Stimulated activated naive CD8-positive, alpha-beta T cell treated with anti-CD3 and anti-CD28 coated beads, Interleukin-15, amount 100 ng/mL, for 72 hours (primary cell): Measurements from ENCODE around the gene VANGL2.
"Not testable (repeated sequence)": the region's sequence is repeated elsewhere in the genome, so short reads cannot be mapped to it uniquely, and the experiment has no call there.

Experiments used
- ATAC-seq: fragments of 150-1000 bp; cut with Tn5 transposase; 2 replicates; pipeline ENCODE4 v1.10.0; 2021; ENCODE audit warnings: mild to moderate bottlenecking, moderate library complexity
- DNase-seq, 2 donors: peaks; one replicate each; pipeline ENCODE4 v3.0.0; 2021 to 2022
- H3K27ac Mint-ChIP-seq, 2 donors: one replicate each; pipeline ENCODE4 v1.8.0; 2022; ENCODE audit warnings: mild to moderate bottlenecking in 2 of 2, mixed read lengths in 2 of 2, moderate library complexity in 2 of 2
- H3K27me3 Mint-ChIP-seq: one replicate; pipeline ENCODE4 v1.8.0; 2022; ENCODE audit warnings: mixed read lengths
- H3K4me1 Mint-ChIP-seq: one replicate; pipeline ENCODE4 v1.8.0; 2022; ENCODE audit warnings: mild to moderate bottlenecking, mixed read lengths
- H3K4me3 Mint-ChIP-seq, 2 donors: one replicate each; pipeline ENCODE4 v1.8.0; 2022; ENCODE audit warnings: mild to moderate bottlenecking in 2 of 2, mixed read lengths in 2 of 2, moderate library complexity in 1 of 2
- H3K9me3 Mint-ChIP-seq, 2 donors: one replicate each; pipeline ENCODE4 v1.8.0; 2022; ENCODE audit warnings: mixed read lengths in 2 of 2

VANGL2 gene

DNA sequence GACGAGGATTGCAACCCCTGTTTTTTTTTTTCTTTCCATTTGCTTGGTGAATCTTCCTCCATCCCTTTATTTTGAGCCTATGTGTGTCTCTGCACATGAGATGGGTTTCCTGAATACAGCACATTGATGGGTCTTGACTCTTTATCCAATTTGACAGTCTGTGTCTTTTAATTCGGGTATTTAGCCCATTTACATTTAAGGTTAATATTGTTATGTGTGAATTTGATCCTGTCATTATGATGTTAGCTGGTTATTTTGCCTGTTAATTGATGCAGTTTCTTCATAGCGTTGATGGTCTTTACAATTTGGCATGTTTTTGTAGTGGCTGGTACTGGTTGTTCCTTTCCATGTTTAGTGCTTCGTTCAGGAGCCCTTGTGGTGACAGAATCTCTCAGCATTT, 12.0 kb upstream of the VANGL2 start:
- DNase-seq, ATAC-seq, H3K4me3 Mint-ChIP-seq, H3K27ac Mint-ChIP-seq, H3K4me1 Mint-ChIP-seq, H3K27me3 Mint-ChIP-seq, H3K9me3 Mint-ChIP-seq: not testable (repeated sequence)

DNA sequence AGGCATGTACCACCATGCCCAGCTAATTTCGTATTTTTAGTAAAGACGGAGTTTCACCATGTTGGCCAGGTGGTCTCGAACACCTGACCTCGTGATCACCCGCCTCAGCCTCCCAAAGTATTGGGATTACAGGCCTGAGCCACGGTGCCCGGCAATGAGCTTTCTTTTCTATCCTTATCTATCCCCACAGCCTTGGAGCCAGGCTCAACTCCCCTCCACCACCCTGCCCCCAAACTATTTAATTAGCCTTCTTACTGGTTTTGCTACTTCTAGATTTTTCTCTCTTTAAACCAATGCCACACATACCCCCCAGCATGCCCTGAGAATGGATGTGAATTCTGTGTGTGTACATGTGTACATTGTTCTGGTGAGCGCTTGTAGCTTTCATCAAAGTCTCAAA, 5.7 kb upstream of the VANGL2 start:
- no peaks in the 10 kb centered on the region for H3K4me1 Mint-ChIP-seq
- H3K9me3 Mint-ChIP-seq = peaks cover 0 to under 1% of the 10 kb centered on the region in 2 donors
- ATAC-seq (no peak), DNase-seq (no peak)
- no peak overlapping the region for H3K27ac Mint-ChIP-seq
- H3K4me3 Mint-ChIP-seq = no peak overlapping the region
- no peaks in the 10 kb centered on the region for H3K27me3 Mint-ChIP-seq

DNA sequence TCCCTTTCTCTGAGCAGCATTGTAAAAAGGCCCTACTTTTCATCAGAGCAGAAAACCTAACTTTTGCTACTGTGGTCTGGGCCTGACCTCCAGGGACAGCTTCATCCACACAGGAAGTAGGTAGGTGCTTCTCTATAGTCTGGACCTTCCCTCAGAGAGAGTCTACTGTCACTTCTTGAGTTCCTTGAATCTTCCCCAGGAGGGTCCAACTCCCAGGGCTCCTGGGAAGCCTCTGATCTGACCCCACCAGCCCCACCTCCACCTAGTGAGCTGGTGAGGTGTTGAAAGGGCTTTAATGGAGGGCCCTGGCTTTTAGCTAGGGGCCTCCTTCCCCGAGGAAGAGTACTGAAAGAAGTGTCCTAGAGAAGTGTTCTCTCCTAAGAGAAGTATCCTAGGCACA, 2.7 kb upstream of the VANGL2 start:
- Mint-ChIP-seq H3K27me3 (peaks cover 15% of the 10 kb centered on the region), H3K4me3 (no peak overlapping the region)

DNA sequence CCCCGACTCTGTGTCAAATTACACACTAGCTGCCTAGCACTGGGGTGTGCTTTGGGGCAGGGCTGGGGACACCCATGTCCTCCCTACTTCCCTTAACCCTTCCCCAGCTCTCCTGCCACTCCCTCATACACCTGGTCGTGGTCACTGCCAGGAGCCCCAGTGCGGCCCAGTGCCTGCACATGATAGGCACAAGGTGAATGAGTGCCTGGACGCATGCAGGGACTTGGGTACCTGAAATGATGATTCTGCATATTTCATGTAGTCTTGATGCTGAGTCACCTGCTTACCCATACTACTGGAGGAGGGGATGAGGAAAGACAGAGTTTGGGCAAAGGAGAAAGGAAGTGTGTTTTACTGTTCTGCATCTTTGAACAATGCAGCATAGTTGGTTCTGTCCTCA, 1.5 kb upstream of the VANGL2 start:
- Mint-ChIP-seq H3K27ac (no peak overlapping the region), H3K9me3 (no peaks in the 10 kb centered on the region), H3K4me3 (no peak overlapping the region), H3K27me3 (peaks cover 15% of the 10 kb centered on the region), H3K4me1 (peaks cover 14% of the 10 kb centered on the region)
- no peak for DNase-seq
- ATAC-seq = no peak

More for the DNA sequence above, 2.7 kb upstream of the VANGL2 start:
- H3K27ac Mint-ChIP-seq = no peak overlapping the region
- no peaks in the 10 kb centered on the region for H3K9me3 Mint-ChIP-seq
- DNase-seq (no peak), ATAC-seq (no peak)
- peaks cover 14% of the 10 kb centered on the region for H3K4me1 Mint-ChIP-seq

DNA sequence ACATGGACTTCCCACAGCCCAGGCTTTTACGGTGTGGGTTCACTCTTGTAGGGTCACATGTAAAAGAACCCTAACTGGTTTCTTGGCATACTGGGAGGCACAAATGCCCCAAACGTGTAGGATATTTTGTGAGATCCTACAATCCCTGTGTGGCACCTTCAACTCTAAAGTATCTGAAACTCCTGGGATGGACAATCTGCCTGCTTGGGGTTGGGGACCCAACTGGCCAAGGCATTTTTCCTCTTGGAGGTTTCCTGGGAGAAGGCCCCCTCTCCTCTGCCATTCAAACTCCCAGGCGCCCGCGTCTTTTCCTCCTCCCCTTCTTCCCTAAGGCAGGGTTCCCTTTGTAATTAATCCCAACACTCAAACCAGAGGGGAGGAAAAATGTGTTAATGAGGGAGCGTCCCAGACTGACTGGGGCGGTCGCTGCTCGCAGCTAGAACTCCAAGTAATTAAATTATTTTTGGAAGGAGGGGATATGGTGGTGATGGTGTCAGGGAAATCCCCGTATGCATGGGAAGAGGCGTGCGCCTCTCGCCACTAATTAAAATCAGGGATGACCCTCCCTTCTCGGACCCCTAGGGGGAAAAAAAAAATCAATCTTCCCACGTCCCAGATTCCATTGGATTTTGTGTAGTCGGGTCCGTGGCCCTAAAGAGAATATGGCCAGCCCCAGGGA, 681 bp upstream of the VANGL2 start:
- Mint-ChIP-seq H3K4me1 (peaks cover 14% of the 10 kb centered on the region), H3K9me3 (no peaks in the 10 kb centered on the region), H3K4me3 (peak overlapping the region; percentile 8 to 34), H3K27me3 (peaks cover 15% of the 10 kb centered on the region), H3K27ac (no peak overlapping the region)
- ATAC-seq (no peak), DNase-seq (no peak)

DNA sequence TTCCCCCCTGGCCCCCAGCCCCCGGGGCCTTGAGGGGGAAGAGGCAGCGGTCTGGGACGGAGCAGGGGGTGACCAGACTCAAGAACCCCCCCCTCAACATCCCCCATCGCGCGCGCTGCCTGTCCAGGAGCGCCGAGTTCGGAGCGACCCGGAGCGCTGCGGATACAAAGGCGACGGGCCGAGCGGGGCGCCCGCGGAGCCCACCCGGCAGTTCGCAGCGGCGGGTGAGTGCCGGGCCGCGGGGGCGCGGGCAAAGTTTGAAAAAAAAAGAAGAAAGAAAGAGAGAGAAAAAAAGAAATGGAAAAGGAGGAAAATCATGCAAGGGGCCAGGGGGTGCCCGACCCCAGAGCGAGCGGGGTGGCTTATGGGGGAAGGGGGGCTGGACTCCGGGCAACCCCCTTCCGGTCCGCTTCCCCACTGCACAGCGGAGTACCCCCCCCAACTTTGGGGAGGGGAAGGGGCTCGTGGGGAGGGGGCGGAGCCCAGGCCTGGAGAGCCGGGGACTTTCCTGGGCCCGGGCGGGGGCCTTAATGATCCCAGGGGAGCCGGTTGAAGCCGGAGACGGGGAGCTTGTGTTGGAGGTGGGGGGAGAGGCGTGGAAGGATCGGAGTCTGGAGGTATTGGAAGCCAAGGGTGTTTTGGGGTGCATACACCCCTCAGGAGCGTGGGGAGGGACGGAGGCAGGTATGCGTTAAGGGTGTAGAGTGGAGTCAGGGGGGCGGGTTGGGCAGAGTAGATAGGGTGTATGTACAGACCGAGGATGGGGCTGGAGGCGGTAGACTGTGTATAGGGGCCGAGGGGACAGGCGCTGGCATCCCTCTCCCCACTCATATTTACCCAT, 502 bp downstream of the VANGL2 start:
- H3K4me1 Mint-ChIP-seq = peaks cover 14% of the 10 kb centered on the region
- DNase-seq (peak in 1 of 2 donors; percentile 20), ATAC-seq (peak; percentile 64)
- no peak overlapping the region for H3K27ac Mint-ChIP-seq
- H3K4me3 Mint-ChIP-seq = peak overlapping the region; percentile 57 to 75
- H3K27me3 Mint-ChIP-seq = peaks cover 15% of the 10 kb centered on the region
- H3K9me3 Mint-ChIP-seq = no peaks in the 10 kb centered on the region

DNA sequence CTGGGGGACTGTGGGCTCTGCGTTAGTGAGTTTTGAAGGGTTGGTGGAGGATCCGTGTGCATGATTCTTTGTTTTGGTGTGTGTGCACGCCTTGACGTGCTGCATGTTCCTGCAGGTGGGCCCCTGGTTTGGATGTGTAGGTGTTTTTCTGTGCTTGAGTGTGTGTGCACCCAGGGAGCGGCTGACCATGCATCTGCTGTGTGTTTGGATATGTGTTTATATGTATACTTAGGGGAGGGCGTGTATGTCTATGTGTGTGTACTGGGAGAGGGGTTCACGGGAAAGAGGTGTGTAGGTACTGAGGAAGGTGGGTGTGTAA, 1.1 kb downstream of the VANGL2 start:
- DNase-seq (no peak), ATAC-seq (peak; percentile 3)
- peaks cover 15% of the 10 kb centered on the region for H3K27me3 Mint-ChIP-seq
- no peak overlapping the region for H3K27ac Mint-ChIP-seq
- no peaks in the 10 kb centered on the region for H3K9me3 Mint-ChIP-seq
- H3K4me1 Mint-ChIP-seq = peaks cover 14% of the 10 kb centered on the region
- H3K4me3 Mint-ChIP-seq = peak overlapping the region; percentile 56

DNA sequence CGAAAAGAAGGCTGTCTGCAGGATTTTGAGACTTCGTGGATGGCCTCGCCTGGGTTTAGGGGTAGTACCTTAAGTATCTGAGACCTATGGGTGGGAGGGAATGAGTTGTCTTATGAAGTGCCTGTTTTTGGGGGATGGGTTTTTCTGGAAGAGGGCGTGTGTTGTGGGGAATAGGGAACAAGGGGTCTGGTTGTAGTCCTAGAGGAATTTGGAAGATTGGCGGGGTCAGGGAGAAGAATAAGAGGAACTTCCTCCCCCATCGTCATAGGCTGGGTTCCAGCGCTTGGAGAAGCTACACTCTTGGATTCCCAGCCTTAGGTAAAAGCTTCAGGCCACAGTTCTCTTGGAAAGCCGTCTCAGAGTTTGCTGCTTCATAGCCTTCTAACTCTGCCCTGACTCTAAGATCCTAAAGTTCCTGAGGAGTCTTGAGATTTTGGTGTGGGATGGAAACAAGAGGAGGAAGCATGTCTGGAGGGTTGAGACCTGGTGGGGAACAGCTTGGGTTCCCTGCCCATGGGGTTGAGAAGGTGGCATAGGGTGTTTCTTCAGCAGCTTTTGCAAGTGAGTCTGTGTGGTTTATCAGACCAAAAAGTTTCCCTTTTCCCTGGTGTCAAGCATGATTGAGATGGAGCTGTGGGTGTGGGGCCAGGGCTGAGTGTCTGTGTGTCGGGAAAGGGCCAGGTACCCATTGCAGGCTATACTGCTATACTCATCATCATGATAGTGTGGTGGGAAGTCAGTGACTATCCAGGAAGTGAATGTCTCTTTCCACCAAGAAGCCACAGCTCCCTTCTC, 1.8 kb downstream of the VANGL2 start:
- no peaks in the 10 kb centered on the region for H3K9me3 Mint-ChIP-seq
- no peak overlapping the region for H3K4me3 Mint-ChIP-seq
- DNase-seq (no peak), ATAC-seq (no peak)
- H3K27ac Mint-ChIP-seq = no peak overlapping the region
- H3K4me1 Mint-ChIP-seq = peaks cover 14% of the 10 kb centered on the region
- H3K27me3 Mint-ChIP-seq = peaks cover 15% of the 10 kb centered on the region

DNA sequence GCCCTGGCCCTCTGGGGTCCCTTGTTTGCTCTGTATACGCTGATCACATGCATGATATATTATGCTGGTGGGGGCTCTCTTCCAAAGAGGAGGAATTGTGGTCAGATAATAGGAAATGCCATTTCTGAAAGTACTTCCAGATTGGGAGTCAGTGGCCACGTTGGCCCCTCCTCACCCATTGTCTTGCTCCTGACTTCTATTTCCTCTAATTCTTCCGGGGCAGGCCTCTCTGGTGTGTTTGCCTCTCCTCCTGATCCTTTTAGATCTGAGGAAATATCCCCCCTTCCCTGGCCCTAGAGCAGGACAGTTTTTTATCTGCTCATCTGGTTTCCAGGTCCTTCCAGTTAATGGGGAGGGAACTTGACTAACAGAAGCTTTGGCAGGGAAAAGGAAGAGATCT, 2.9 kb downstream of the VANGL2 start:
- no peak overlapping the region for H3K27ac Mint-ChIP-seq
- ATAC-seq = no peak
- H3K4me1 Mint-ChIP-seq = peaks cover 14% of the 10 kb centered on the region

DNA sequence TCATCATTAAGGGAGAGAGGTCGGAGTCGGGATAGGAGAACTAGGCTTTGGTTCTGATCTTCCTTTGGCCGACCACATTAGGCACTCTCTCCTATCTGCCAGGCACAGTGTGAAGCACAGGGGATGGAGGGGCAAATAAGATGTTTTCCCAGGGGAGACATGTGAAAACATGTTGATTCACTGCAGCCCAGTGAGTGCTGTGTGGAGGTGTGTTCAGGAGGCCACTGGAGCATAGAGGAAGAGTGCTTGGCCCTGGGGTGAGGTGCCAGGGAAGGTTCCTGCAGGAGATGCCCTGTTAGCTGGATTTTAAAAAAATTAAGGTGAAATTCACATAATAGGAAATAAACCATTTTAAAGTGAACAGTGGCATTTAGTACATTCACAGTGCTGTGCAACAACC, 3.7 kb downstream of the VANGL2 start:
- ATAC-seq (no peak), DNase-seq (no peak)
- Mint-ChIP-seq H3K27me3 (peaks cover 15% of the 10 kb centered on the region), H3K4me3 (no peak overlapping the region), H3K27ac (no peak overlapping the region), H3K4me1 (peaks cover 14% of the 10 kb centered on the region), H3K9me3 (no peaks in the 10 kb centered on the region)

More for the DNA sequence above, 2.9 kb downstream of the VANGL2 start:
- DNase-seq = no peak
- Mint-ChIP-seq H3K9me3 (no peaks in the 10 kb centered on the region), H3K27me3 (peaks cover 15% of the 10 kb centered on the region), H3K4me3 (no peak overlapping the region)

DNA sequence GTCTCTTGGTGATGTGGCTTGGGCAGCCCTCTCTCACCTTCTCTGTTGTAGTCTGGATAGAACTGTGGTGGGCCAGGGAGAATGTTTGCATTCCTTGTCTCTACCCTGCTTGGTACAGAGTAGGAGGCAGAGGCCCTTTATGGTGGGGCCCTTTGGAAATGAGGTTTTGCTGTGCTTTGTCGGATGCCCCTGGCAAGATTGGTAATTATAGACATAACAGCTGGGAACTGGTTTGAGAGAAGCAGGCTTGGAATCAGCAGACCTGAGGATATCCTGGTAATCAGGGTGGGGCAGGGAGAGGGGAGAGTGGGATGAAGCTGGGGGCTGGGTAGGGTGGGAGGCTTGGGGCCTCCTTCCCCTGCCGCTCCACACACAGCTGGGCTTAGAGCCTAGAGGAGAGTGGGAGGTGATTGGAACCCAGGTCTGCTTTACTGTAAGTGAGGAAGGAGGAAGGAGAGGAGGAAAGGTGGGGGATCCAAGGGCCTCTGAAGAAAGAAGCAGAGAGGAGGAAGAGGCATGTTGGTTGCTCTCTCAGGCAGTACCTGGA, 5.0 kb downstream of the VANGL2 start:
- H3K27ac Mint-ChIP-seq = peak overlapping the region in 1 of 2 donors; percentile 9

DNA sequence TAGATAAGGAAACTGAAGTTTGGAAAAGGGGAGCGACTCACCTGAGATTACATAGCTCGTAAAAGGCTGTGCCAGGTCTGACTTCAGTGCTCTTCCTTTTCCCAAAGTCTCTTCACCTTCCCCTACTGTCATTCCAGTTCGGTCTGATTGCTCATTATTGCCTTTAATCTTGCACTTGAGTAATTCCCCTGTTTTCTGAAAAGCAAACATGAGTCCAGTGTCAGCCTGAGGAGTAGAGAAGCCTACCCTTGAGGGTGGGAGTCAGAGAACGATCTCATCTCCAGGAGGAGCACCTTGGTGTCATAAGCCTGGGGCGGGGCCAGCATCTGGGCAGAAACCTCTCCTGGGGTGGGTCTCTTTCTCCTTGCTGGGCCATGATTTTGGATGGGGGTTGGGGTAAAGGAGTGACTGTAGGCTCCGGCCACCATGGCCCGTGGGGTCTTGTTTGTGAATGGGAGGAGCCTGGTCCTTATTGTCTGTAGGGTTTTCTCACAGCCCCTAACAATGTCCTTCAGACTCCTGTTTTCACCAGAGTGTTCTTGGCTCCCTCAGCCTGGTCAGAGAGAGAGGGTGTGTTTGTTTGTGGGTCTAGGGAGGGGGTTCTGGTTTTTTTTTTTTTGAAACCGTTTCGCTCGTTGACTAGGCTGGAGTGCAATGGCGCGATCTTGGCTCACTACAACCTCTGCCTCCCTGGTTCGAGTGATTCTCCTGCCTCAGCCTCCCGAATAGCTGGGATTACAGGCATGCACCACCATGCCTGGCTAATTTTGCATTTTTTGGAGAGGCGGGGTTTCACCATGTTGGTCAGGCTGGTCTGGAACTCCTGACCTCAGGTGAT, 6.0 kb downstream of the VANGL2 start:
- Mint-ChIP-seq H3K9me3 (no peaks in the 10 kb centered on the region), H3K4me3 (no peak overlapping the region), H3K27ac (no peak overlapping the region), H3K4me1 (peaks cover 6% of the 10 kb centered on the region), H3K27me3 (peaks cover 10% of the 10 kb centered on the region)
- ATAC-seq = no peak
- DNase-seq = no peak

More for the DNA sequence above, 5.0 kb downstream of the VANGL2 start:
- peaks cover 14% of the 10 kb centered on the region for H3K4me1 Mint-ChIP-seq
- no peaks in the 10 kb centered on the region for H3K9me3 Mint-ChIP-seq
- H3K27me3 Mint-ChIP-seq = peaks cover 15% of the 10 kb centered on the region
- ATAC-seq = no peak
- H3K4me3 Mint-ChIP-seq = no peak overlapping the region
- no peak for DNase-seq

DNA sequence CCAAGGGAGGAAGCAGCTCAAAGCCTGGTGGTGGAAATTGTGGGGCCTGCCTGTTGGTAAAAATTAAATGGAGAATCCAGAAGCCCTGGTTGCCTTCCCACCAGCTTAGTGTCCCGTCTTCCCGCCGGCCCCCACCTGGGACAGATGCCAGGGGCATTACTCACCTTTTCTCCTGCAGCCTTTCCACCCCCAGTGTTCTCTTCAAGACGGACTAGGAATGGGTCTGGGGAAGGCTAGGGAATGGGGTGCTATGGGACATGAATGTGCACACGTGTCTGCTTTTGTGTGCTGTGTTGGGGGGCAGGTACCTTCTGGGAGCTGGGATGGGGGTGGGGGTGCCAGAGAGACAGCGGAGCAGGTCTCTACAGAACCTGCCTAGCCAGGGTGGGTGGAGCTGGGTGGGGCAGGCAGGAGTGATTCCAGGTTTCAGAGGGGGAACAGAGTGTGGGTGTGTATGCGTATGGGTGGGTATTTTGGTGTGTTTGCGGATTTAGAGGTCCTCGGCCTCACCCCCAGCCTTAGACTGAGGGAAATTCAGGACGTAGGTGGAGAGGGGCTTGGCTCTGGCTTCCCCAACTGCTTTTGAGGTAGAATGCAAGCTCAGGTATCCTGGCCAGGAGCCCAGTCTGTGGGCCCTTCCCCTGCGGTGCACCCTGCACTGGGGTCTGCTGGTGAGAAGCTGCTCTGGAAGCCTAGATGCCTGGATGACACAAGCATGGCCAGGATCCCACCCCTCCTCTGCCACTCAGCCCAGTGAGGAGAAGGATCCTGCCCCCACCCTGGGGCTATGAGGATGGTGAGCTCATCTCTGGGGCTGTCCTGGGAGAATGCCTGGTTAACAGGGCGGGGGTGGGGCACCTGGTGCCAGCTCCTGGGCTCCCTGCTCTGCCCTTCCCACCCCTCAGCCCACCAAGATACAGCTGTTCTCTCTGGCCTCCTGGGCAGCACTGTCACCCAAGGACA, 7.8 kb downstream of the VANGL2 start:
- ATAC-seq = no peak
- Mint-ChIP-seq H3K4me3 (no peak overlapping the region), H3K4me1 (no peaks in the 10 kb centered on the region), H3K27ac (no peak overlapping the region), H3K9me3 (no peaks in the 10 kb centered on the region), H3K27me3 (no peaks in the 10 kb centered on the region)
- DNase-seq = no peak

DNA sequence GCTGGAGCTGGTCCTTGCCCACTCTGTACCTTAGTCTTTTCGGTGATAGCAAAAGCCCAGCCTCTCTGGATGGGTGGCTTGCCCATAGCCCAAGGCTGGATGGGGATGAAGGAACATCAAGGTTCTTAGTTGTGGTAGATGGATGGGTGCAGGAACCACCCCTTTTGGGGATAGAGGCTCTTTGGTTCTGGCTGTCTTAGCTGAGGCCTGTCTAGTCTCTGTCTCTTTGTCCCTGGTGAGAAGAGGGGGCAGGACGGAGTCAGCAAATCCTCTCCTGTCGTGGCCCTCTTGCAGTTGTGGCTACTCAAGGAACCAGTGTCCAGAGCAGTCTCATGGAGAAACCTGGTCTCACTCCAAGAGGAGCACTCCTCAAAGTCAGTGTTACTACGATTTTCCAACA, 8.5 kb downstream of the VANGL2 start:
- H3K9me3 Mint-ChIP-seq = no peaks in the 10 kb centered on the region
- no peak for ATAC-seq
- DNase-seq = no peak
- H3K4me1 Mint-ChIP-seq = no peaks in the 10 kb centered on the region
- H3K27me3 Mint-ChIP-seq = no peaks in the 10 kb centered on the region
- H3K4me3 Mint-ChIP-seq = no peak overlapping the region
- H3K27ac Mint-ChIP-seq = no peak overlapping the region
